HepG2 (cell line): ENCODE results near the gene BEAN1.

Experiments used
- FOSL1 ChIP-seq: sonication (generic); formaldehyde crosslinking; IDR thresholded peaks from 2 replicates; pipeline ENCODE4 v1.9.0; 2021; ENCODE audit warnings: missing genetic modification reagents, borderline replicate concordance
- FOXP1 ChIP-seq, 2 experiments: fragments of 450-650 bp in 1 of 2; IDR thresholded peaks; 2 replicates each; pipeline ENCODE4 v1.6.1; 2017 to 2018; ENCODE audit warnings: antibody characterized with exemption in 1 of 2
- KLF13 ChIP-seq: sonication (generic); formaldehyde crosslinking; IDR thresholded peaks from 2 replicates; pipeline ENCODE4 v1.4.0; 2020; ENCODE audit warnings: mild to moderate bottlenecking, missing genetic modification reagents
- MTF2 ChIP-seq: sonication (generic); formaldehyde crosslinking; IDR thresholded peaks from 2 replicates; pipeline ENCODE4 v1.5.0; 2020; ENCODE audit warnings: missing genetic modification reagents, borderline replicate concordance
- SRSF1 ChIP-seq: fragments of 200-400 bp; formaldehyde crosslinking; optimal IDR thresholded peaks from 2 replicates; pipeline ENCODE3; 2017; ENCODE audit warnings: mild to moderate bottlenecking, low read depth, low read length, moderate library complexity
- TF ChIP-seq, protein P1 (sequence below), 2 experiments: sonication (generic) in 1 of 2; formaldehyde crosslinking in 1 of 2; IDR thresholded peaks; 2 replicates each; pipeline versions ENCODE4 v1.4.0 to v1.6.1; 2018 to 2020; ENCODE audit warnings: missing genetic modification reagents in 2 of 2, borderline replicate concordance in 1 of 2, low read depth in 1 of 2, mild to moderate bottlenecking in 1 of 2, missing biosample characterization in 1 of 2
- TF ChIP-seq, protein P2 (sequence below): sonication (generic); formaldehyde crosslinking; IDR thresholded peaks from 2 replicates; pipeline ENCODE4 v1.5.0; 2020; ENCODE audit warnings: missing genetic modification reagents
- TF ChIP-seq, protein P3 (sequence below), 2 experiments: IDR thresholded peaks; 2 replicates each; pipeline ENCODE4 v1.6.1; 2011 to 2012; ENCODE audit warnings: low read length in 2 of 2, borderline replicate concordance in 1 of 2, low read depth in 1 of 2, mild to moderate bottlenecking in 1 of 2, moderate library complexity in 1 of 2
- TF ChIP-seq, protein P4 (sequence below): IDR thresholded peaks from 2 replicates; pipeline ENCODE4 v1.6.1; 2012; ENCODE audit warnings: inconsistent platforms
- TF ChIP-seq, protein P5 (sequence below): fragments of 450-650 bp; IDR thresholded peaks from 2 replicates; pipeline ENCODE4 v1.6.1; 2017
- TF ChIP-seq, protein P6 (sequence below): sonication (generic); formaldehyde crosslinking; conservative IDR thresholded peaks from 2 replicates; pipeline ENCODE4 v1.8.1; 2023; ENCODE audit warnings: missing genetic modification reagents

DNA sequence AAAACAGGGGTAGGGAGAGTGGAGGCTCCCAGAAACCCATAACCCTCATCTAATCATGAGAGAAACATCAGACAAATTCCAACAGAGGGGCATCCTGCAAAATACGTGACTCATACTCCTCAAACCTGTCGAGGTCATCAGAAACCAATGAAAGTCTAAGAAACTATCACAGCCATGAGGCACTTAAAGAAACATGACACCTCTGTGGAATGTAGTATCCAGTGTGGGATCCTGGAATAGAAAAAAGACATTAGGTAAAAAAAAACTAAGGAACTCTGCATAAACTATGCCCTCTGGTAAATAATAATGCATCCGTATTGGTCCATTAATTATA lies 44.2 kb upstream of the BEAN1 start:
- TF ChIP-seq, protein P1, sequence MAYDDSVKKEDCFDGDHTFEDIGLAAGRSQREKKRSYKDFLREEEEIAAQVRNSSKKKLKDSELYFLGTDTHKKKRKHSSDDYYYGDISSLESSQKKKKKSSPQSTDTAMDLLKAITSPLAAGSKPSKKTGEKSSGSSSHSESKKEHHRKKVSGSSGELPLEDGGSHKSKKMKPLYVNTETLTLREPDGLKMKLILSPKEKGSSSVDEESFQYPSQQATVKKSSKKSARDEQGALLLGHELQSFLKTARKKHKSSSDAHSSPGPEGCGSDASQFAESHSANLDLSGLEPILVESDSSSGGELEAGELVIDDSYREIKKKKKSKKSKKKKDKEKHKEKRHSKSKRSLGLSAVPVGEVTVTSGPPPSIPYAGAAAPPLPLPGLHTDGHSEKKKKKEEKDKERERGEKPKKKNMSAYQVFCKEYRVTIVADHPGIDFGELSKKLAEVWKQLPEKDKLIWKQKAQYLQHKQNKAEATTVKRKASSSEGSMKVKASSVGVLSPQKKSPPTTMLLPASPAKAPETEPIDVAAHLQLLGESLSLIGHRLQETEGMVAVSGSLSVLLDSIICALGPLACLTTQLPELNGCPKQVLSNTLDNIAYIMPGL (CRISPR knock-in tag; IDR thresholded peaks at IDR 0.05; ENCODE audit: borderline replicate concordance in 1 of 2, low read depth in 1 of 2), result no peak
- TF ChIP-seq, protein P2, sequence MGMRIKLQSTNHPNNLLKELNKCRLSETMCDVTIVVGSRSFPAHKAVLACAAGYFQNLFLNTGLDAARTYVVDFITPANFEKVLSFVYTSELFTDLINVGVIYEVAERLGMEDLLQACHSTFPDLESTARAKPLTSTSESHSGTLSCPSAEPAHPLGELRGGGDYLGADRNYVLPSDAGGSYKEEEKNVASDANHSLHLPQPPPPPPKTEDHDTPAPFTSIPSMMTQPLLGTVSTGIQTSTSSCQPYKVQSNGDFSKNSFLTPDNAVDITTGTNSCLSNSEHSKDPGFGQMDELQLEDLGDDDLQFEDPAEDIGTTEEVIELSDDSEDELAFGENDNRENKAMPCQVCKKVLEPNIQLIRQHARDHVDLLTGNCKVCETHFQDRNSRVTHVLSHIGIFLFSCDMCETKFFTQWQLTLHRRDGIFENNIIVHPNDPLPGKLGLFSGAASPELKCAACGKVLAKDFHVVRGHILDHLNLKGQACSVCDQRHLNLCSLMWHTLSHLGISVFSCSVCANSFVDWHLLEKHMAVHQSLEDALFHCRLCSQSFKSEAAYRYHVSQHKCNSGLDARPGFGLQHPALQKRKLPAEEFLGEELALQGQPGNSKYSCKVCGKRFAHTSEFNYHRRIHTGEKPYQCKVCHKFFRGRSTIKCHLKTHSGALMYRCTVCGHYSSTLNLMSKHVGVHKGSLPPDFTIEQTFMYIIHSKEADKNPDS (CRISPR knock-in tag), result no peak
- TF ChIP-seq FOXP1 (IDR thresholded peaks at IDR 0.05) (no peak), FOXP1 (CRISPR knock-in tag; IDR thresholded peaks at IDR 0.05) (no peak), KLF13 (no peak), MTF2 (CRISPR knock-in tag) (no peak), SRSF1 (no peak), FOSL1 (CRISPR knock-in tag) (no peak)
- TF ChIP-seq, protein P3, sequence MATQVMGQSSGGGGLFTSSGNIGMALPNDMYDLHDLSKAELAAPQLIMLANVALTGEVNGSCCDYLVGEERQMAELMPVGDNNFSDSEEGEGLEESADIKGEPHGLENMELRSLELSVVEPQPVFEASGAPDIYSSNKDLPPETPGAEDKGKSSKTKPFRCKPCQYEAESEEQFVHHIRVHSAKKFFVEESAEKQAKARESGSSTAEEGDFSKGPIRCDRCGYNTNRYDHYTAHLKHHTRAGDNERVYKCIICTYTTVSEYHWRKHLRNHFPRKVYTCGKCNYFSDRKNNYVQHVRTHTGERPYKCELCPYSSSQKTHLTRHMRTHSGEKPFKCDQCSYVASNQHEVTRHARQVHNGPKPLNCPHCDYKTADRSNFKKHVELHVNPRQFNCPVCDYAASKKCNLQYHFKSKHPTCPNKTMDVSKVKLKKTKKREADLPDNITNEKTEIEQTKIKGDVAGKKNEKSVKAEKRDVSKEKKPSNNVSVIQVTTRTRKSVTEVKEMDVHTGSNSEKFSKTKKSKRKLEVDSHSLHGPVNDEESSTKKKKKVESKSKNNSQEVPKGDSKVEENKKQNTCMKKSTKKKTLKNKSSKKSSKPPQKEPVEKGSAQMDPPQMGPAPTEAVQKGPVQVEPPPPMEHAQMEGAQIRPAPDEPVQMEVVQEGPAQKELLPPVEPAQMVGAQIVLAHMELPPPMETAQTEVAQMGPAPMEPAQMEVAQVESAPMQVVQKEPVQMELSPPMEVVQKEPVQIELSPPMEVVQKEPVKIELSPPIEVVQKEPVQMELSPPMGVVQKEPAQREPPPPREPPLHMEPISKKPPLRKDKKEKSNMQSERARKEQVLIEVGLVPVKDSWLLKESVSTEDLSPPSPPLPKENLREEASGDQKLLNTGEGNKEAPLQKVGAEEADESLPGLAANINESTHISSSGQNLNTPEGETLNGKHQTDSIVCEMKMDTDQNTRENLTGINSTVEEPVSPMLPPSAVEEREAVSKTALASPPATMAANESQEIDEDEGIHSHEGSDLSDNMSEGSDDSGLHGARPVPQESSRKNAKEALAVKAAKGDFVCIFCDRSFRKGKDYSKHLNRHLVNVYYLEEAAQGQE (IDR thresholded peaks at IDR 0.05; ENCODE audit: borderline replicate concordance in 1 of 2, low read depth in 1 of 2, low read length in 2 of 2), result no peak
- TF ChIP-seq, protein P4, sequence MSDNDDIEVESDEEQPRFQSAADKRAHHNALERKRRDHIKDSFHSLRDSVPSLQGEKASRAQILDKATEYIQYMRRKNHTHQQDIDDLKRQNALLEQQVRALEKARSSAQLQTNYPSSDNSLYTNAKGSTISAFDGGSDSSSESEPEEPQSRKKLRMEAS, result no peak
- TF ChIP-seq, protein P5, sequence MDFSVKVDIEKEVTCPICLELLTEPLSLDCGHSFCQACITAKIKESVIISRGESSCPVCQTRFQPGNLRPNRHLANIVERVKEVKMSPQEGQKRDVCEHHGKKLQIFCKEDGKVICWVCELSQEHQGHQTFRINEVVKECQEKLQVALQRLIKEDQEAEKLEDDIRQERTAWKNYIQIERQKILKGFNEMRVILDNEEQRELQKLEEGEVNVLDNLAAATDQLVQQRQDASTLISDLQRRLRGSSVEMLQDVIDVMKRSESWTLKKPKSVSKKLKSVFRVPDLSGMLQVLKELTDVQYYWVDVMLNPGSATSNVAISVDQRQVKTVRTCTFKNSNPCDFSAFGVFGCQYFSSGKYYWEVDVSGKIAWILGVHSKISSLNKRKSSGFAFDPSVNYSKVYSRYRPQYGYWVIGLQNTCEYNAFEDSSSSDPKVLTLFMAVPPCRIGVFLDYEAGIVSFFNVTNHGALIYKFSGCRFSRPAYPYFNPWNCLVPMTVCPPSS, result no peak
- TF ChIP-seq, protein P6, sequence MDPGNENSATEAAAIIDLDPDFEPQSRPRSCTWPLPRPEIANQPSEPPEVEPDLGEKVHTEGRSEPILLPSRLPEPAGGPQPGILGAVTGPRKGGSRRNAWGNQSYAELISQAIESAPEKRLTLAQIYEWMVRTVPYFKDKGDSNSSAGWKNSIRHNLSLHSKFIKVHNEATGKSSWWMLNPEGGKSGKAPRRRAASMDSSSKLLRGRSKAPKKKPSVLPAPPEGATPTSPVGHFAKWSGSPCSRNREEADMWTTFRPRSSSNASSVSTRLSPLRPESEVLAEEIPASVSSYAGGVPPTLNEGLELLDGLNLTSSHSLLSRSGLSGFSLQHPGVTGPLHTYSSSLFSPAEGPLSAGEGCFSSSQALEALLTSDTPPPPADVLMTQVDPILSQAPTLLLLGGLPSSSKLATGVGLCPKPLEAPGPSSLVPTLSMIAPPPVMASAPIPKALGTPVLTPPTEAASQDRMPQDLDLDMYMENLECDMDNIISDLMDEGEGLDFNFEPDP (CRISPR knock-in tag), result no peak
